ENCODE data around the gene KCTD12. TPM values are rescaled to one million over a fixed set of nuclear protein-coding genes. Genes with fewer than 3 reads are reported as not detected.

The KCTD12 gene
- total and polyA plus RNA-seq, 2 donors (not counting 3 experiments of a cell fraction or from before 2014, with no cell fraction given) = 95.9 to 116 TPM

DNA sequence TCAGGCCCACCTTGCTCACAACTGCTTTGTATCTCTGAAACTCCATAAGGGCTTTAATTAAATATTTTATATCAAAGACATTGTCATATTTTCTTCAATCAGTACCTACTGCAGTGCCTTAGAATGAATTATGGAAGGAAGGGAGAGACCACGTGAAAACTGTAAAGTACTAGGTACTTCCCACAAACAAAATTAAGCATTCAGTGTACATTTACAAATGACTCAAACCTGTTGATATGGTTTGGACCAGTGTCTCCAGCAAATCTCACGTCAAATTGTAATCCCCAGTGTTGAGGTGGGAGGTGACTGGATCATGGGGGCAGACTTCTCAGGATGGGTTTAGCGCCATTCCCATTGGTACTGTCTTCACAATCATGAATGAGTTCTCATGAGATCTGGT lies 23.2 kb downstream of the KCTD12 start:
- intact Hi-C loops (cut with micrococcal nuclease) (no loop called here), dilution Hi-C loops (cut with MboI; ENCODE audit: extremely low pct_ligation_motif_present, low sequenced_read_pairs) (no loop called here)
- no peak overlapping the region for H3K4me3 ChIP-seq (replicated peaks in 1 of 3; ENCODE audit: insufficient read depth in 1 of 3, low read depth in 1 of 3, low read length in 3 of 3)
- no peaks in the 10 kb centered on the region for H4K20me1 ChIP-seq (replicated peaks; ENCODE audit: control insufficient read depth, extremely low read depth, insufficient read depth, low read length)
- BruUV-seq (replicated peaks) = no TSS peak
- H3K9me3 ChIP-seq (replicated peaks; ENCODE audit: control insufficient read depth, insufficient read depth, low read length) = no peaks in the 10 kb centered on the region
- POLR2A ChIA-PET = no interaction called here
- peaks cover 36% of the 10 kb centered on the region for H3K4me1 ChIP-seq (ENCODE audit: control insufficient read depth, extremely low read depth, insufficient read depth, low read length)
- H3K4me2 ChIP-seq (ENCODE audit: insufficient read depth, low read length) = no peak overlapping the region
- FAIRE-seq (no peak), DNase-seq (ENCODE audit: low read depth, low spot score) (no peak)
- TF ChIP-seq MAX (IDR thresholded peaks at IDR 0.05; ENCODE audit: insufficient read depth, insufficient read length) = no peak
- TF ChIP-seq, protein P1, sequence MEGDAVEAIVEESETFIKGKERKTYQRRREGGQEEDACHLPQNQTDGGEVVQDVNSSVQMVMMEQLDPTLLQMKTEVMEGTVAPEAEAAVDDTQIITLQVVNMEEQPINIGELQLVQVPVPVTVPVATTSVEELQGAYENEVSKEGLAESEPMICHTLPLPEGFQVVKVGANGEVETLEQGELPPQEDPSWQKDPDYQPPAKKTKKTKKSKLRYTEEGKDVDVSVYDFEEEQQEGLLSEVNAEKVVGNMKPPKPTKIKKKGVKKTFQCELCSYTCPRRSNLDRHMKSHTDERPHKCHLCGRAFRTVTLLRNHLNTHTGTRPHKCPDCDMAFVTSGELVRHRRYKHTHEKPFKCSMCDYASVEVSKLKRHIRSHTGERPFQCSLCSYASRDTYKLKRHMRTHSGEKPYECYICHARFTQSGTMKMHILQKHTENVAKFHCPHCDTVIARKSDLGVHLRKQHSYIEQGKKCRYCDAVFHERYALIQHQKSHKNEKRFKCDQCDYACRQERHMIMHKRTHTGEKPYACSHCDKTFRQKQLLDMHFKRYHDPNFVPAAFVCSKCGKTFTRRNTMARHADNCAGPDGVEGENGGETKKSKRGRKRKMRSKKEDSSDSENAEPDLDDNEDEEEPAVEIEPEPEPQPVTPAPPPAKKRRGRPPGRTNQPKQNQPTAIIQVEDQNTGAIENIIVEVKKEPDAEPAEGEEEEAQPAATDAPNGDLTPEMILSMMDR (IDR thresholded peaks at IDR 0.05; ENCODE audit: extremely low read depth in 1 of 2, insufficient read depth in 1 of 2, low read depth in 1 of 2, low read length in 2 of 2) = no peak
- no peak for TF ChIP-seq EZH2 (IDR thresholded peaks at IDR 0.05; ENCODE audit: borderline replicate concordance, low read depth, low read length, severe bottlenecking)
- no peak for TF ChIP-seq FOS (IDR thresholded peaks at IDR 0.05; ENCODE audit: borderline replicate concordance, insufficient read depth, low read length)
- no peak for TF ChIP-seq JUN (IDR thresholded peaks at IDR 0.05; ENCODE audit: borderline replicate concordance, insufficient read depth, insufficient read length, low read depth)
- TF ChIP-seq MYC (IDR thresholded peaks at IDR 0.05; ENCODE audit: low read depth, low read length) = no peak
- TF ChIP-seq POLR2A (IDR thresholded peaks at IDR 0.05; ENCODE audit: low read depth, low read length) = no peak
- TF ChIP-seq POLR2AphosphoS5 (IDR thresholded peaks at IDR 0.05; ENCODE audit: insufficient read depth, low read depth, low read length) = no peak
- no peak for TF ChIP-seq GATA2 (IDR thresholded peaks at IDR 0.05; ENCODE audit: insufficient read depth, insufficient read length, low read depth, low read length)
- no peaks in the 10 kb centered on the region for H3K27me3 ChIP-seq (ENCODE audit: control insufficient read depth in 2 of 2, insufficient read depth in 2 of 2, low read length in 2 of 2)
- CTCF ChIA-PET = no interaction called here
- no peak overlapping the region for H3K9ac ChIP-seq (replicated peaks; ENCODE audit: extremely low read depth, insufficient read depth, low read length)
- no peak overlapping the region for H3K27ac ChIP-seq (ENCODE audit: insufficient read depth, low read depth, low read length)
- no peaks in the 10 kb centered on the region for H3K79me2 ChIP-seq (ENCODE audit: control insufficient read depth, insufficient read depth, low read length)
- H2AFZ ChIP-seq (ENCODE audit: low read depth, low read length) = no peak overlapping the region
- H3K36me3 ChIP-seq (ENCODE audit: control insufficient read depth in 2 of 2, extremely low read depth in 1 of 2, insufficient read depth in 2 of 2, low read length in 2 of 2) = no peaks in the 10 kb centered on the region
- H3K9me1 ChIP-seq (replicated peaks; ENCODE audit: control insufficient read depth, extremely low read depth, insufficient read depth, low read length) = no peaks in the 10 kb centered on the region

Data from endothelial cell of umbilical vein (primary cell).